ENCODE results near the gene PLK1.
"Not testable (repeated sequence)": the region's sequence is repeated elsewhere in the genome, so short reads cannot be mapped to it uniquely, and the experiment has no call there.

Gene PLK1

GRCh38 chr16:23706439-23706838 is 27.8 kb downstream of the PLK1 start:
- DNase-seq, result no peak

DNA sequence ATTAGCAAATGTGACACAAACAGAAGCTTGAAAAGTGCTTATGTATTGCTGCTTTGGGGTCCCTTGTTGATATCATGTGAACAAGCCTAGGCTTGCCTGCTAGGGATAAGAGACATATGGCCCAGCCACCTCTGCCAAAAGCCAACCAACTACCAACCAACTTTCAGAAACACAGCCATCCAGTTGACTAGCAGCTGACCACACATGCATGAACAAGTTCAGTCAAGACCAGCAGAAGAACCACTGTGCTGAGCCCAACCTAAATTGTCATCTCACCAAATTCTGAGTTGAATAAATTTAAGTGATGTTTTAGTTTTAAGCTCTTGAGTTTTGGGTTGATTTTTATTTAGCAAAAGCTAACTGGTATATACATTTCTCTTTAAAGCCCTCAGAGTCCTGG is 30.8 kb downstream of the PLK1 start:
- no peak for DNase-seq

GRCh38 chr16:23710008-23710407 is 31.3 kb downstream of the PLK1 start:
- DNase-seq, result no peak

DNA sequence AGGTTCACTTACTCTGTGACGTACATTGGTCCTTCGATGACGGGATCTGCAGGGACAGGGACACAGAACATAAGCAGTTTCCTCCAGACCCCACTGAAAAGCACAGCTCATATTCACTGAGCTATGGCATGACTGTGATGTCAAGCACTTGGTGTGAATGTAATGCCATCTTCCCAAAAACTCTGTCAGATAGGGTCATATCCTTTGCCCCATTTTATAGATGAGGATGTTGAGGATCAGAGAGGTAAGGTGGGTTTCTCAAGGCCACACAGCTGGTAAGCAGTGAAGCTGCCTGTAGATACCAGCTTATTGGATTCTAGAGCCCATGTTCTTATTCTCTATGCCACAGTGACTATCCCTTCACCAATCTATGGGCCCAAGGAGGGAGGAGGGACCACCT is 31.8 kb downstream of the PLK1 start:
- no peak for DNase-seq

DNA sequence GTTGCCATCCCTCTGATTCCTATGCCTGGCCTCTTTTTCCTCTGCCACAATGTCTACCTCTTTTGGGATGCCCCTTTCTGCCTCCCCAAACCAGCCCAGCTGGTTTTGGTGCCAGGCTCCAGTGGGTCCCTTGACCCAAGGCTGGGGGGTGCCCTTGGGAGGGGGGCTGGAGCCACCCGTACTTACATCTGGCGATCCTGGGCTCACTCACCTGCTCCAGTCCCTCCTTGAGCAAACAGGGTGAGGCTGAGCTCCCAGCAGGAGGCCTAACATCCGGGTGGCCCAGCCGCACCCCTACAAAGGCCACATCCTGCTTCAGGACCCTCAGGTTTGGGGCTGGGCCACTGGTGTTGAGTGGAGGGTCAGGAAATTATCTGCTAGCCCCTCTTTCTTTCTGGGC is 33.1 kb downstream of the PLK1 start:
- no peak for DNase-seq

DNA sequence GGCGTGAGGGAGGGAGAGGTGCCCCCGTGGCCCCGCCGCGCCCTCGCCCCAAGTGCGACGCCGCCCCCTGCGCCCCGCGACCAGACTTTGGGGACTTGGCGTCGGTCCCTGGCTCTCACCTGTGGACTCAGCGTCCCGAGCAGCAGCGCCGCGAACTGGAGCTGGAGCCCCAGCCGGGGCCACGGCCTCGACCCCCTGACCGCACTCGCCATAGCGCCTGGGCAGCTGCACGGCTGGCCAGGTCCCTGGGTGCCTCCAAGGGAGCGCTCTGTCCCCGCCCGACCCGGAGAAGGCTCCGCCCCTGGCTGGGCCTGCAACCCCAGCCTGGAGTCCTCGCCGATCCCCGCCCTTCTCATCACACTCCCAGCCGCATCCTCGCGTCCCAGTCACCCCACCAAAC is 34.3 kb downstream of the PLK1 start, which contains the start of gene ERN2:
Gene ERN2, minus strand, starts transcription at position 247 of the 400 bp plus-strand sequence. Its CDS starts 35 bp downstream, at position 212.
- DNase-seq, result no peak

- no peak for DNase-seq
Observed at GRCh38 chr16:23716484-23716883, 37.8 kb downstream of the PLK1 start.

GRCh38 chr16:23722613-23723240 is 44.0 kb downstream of the PLK1 start:
- not testable (repeated sequence) for DNase-seq

GRCh38 chr16:23724096-23724784 is 45.6 kb downstream of the PLK1 start:
- no peak for DNase-seq

DNA sequence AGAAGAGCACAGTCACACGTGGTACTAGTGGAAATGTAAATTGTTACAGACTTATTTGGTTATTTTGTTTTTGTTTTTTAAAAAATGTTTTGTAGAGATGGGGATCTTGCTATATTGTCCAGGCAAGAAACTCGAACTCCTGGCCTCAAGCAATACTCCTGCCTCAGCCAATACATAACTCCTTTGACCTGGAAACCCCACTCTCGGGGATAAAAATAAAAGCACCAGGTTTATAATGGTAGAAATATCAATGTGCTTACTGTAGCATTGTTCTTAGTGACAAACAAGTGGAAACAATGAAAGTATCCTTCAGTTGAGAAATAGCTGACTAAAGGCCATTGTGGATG is 46.1 kb downstream of the PLK1 start:
- no peak for DNase-seq

DNA sequence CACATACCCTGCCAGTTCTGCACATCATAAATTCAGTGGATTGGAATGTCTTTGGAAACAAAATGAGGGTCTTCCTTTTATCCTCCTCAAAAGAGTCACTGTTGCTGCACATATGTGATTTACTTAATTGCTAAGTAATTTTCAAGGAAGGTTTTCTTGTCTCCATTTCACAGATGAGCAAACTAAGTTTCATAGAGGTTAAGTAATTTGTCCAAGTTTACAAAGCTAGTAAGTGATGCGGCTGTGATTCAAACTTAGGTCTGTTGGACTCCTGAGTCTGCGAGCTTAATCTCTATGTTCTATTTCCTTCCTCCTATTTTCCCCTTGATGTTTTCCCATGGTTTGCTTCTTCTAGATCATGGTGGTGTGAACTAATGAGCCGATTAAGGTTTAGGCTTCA is 48.0 kb downstream of the PLK1 start:
- peak in 1 of 58 donors; percentile 26 for DNase-seq

DNA sequence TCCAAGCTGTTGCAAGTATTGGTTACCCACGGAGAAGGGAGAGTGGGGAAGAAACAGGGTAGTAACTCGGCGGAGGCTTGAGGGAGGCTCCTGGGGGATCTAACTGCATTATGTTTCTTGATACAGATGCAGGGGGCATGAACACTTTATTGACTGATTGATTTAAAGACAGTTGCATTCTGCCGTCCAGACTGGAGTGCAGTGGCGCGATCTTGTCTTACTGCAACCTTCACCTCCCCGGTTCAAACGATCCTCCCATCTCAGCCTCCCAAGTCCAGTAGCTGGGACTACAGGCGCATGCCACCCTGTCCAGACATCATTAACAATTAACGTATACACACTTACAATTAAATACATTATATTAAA is 49.4 kb downstream of the PLK1 start:
- DNase-seq, result no peak

DNA sequence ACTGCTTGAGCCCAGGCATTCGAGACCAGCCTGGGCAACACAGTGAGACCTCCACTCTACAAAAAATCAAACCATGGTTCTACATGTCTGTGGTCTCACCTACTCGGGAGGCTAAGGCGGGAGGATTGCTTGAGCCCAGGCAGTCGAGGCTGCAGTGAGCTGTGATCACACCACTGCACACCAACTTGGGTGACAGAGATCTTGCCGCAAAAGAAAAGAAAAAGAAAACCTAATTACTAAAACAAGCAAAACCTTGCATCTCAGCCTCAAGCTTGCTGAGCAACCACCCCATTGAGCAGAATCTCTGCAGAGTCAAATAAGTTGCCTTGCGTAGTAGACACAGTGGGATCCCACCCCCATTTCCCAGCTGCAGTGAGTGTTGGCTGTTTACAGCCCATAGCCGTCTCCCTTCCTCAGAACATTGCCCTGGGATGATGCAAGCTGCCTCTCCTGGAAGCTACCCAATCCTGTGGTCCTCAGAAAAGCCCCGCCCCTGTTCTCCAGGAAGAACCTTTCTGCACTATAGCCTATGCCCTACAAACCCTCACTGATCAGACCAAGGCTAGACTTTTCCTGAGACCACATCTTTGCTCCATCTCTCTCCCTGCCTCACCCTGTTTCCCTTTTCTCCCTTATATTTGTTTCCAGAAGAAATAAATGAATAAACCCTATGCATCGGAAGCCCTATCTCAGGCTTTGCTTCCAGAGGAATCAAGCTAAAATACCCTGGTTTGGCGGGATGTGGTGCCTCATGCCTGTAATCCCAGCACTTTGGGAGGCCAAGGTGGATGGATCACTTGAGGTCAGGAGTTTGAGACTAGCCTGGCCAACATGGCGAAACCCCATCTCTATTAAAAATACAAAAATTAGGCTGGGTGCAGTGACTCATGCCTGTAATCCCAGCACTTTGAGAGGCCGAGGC is 51.1 kb downstream of the PLK1 start:
- DNase-seq, result no peak

- peak in 1 of 58 donors; percentile 1 for DNase-seq
Observed at GRCh38 chr16:23734176-23734893, 55.6 kb downstream of the PLK1 start.

GRCh38 chr16:23737423-23738028 is 58.8 kb downstream of the PLK1 start:
- DNase-seq, result not testable (repeated sequence)

- no peak for DNase-seq
Observed at GRCh38 chr16:23739516-23739915, 60.8 kb downstream of the PLK1 start.

All from anterior cingulate cortex (tissue), 58 donors.